NB4 (cell line): ENCODE measurements around the gene MEIS1.

Source experiments
- CTCF ChIP-seq: IDR thresholded peaks from one replicate; pipeline ENCODE4 v1.5.1; 2012; ENCODE audit warnings: low read depth, low read length
- MAX ChIP-seq: IDR thresholded peaks from 2 replicates; pipeline ENCODE4 v1.6.1; 2011; ENCODE audit warnings: low read depth, low read length
- MYC ChIP-seq: IDR thresholded peaks from 2 replicates; pipeline ENCODE4 v1.6.1; 2011; ENCODE audit warnings: low read depth, low read length
- POLR2A ChIP-seq: IDR thresholded peaks from 2 replicates; pipeline ENCODE4 v1.6.1; 2011; ENCODE audit warnings: mild to moderate bottlenecking; ENCODE audit not compliant: insufficient read length; ENCODE audit errors: extremely low read depth

- no peak for TF ChIP-seq POLR2A
- TF ChIP-seq CTCF = no peak
- TF ChIP-seq MAX = no peak
- no peak for TF ChIP-seq MYC
Measured at GRCh38 chr2:66469214-66469902, 34.4 kb downstream of the MEIS1 start.
